ENCODE measurements around the gene NFATC2.

The NFATC2 gene

DNA sequence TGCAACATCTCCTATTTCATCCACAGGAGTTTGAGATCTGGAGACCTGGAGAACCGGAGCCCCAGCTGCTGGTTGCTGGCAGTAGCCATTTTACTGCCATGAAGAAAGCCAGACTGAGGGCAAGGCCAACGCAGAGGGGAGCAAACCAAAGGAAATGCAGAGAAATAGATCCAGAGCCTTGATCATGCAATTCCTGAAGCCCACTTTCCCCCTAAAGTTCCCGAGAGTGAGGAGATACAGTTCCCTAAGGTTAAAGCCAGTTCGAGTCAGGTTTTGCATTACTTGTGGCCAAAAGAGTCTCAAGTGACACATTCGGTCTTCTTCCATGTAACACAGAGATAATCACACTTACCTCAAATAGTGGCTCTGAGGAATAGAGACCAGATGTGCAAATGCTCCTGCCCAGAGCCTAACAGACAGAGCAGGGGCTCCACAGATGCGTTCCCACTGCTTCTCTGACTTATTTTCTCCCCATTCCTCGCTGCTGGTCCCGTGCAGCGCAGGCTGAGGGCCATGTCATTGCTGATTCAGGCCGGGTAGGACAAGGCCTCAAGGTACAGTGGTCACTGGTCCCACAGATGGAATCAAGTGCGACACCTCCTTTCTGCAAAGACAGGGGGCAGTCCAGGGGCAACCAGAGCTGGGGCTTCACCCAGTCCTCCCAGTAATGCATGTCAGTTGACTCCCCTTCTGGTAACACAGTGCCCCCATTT is 35.1 kb upstream of the NFATC2 start:
- Histone ChIP-seq H3K9me2 (replicated peaks; ENCODE audit: control insufficient read depth, low read length) (no peaks in the 10 kb centered on the region), H3F3A (ENCODE audit: control insufficient read depth, insufficient read depth) (no peaks in the 10 kb centered on the region), H3K4me1 (ENCODE audit: control insufficient read depth, low read length) (peaks cover 13% of the 10 kb centered on the region), H3K4me3 (ENCODE audit: low read length) (no peak overlapping the region), H3K27me3 (ENCODE audit: control insufficient read depth, low read length) (no peaks in the 10 kb centered on the region), H3K4me2 (ENCODE audit: low read length) (no peak overlapping the region), H3K36me3 (ENCODE audit: control insufficient read depth, low read length) (no peaks in the 10 kb centered on the region), H3K27ac (ENCODE audit: low read depth, low read length) (no peak overlapping the region), H4K20me1 (ENCODE audit: control insufficient read depth, insufficient read depth, low read depth, low read length) (no peaks in the 10 kb centered on the region), H3K79me2 (ENCODE audit: control insufficient read depth, low read length) (no peaks in the 10 kb centered on the region), H3K9me3 (ENCODE audit: control insufficient read depth, insufficient read depth, low read length) (no peaks in the 10 kb centered on the region)
- TF ChIP-seq, protein P1, sequence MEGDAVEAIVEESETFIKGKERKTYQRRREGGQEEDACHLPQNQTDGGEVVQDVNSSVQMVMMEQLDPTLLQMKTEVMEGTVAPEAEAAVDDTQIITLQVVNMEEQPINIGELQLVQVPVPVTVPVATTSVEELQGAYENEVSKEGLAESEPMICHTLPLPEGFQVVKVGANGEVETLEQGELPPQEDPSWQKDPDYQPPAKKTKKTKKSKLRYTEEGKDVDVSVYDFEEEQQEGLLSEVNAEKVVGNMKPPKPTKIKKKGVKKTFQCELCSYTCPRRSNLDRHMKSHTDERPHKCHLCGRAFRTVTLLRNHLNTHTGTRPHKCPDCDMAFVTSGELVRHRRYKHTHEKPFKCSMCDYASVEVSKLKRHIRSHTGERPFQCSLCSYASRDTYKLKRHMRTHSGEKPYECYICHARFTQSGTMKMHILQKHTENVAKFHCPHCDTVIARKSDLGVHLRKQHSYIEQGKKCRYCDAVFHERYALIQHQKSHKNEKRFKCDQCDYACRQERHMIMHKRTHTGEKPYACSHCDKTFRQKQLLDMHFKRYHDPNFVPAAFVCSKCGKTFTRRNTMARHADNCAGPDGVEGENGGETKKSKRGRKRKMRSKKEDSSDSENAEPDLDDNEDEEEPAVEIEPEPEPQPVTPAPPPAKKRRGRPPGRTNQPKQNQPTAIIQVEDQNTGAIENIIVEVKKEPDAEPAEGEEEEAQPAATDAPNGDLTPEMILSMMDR (IDR thresholded peaks at IDR 0.05; ENCODE audit: low read depth, low read length, poor library complexity, severe bottlenecking), result no peak
- TF ChIP-seq EZH2phosphoT487 (IDR thresholded peaks at IDR 0.05; ENCODE audit: borderline replicate concordance, low read length), result no peak

DNA sequence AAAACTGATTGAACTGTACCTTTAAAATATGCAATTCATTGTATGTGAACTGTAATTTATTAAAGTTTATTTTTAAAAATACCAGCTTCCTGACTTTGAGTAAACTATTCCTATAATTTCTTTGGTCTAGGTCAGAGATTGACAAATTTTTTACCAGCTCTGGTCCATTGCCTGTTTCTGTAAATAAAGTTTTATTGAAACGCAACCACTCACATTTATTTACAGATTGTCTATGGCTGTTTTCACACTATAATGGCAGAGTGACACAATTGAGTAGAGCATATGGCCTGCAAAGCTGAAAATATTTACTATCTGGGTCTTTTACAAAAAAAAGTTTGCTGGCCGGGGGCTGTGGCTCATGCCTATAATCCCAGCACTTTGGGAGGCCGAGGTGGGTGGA is 33.0 kb upstream of the NFATC2 start:
- TF ChIP-seq, protein P1 (IDR thresholded peaks at IDR 0.05; ENCODE audit: low read depth, low read length, poor library complexity, severe bottlenecking), result no peak
- no peak for TF ChIP-seq EZH2phosphoT487 (IDR thresholded peaks at IDR 0.05; ENCODE audit: borderline replicate concordance, low read length)
- Histone ChIP-seq H3K27ac (ENCODE audit: low read depth, low read length) (no peak overlapping the region), H3K36me3 (ENCODE audit: control insufficient read depth, low read length) (no peaks in the 10 kb centered on the region), H4K20me1 (ENCODE audit: control insufficient read depth, insufficient read depth, low read depth, low read length) (no peaks in the 10 kb centered on the region), H3K9me3 (ENCODE audit: control insufficient read depth, insufficient read depth, low read length) (no peaks in the 10 kb centered on the region), H3K4me1 (ENCODE audit: control insufficient read depth, low read length) (peaks cover under 1% of the 10 kb centered on the region), H3F3A (ENCODE audit: control insufficient read depth, insufficient read depth) (no peaks in the 10 kb centered on the region), H3K4me2 (ENCODE audit: low read length) (no peak overlapping the region), H3K27me3 (ENCODE audit: control insufficient read depth, low read length) (no peaks in the 10 kb centered on the region), H3K4me3 (ENCODE audit: low read length) (no peak overlapping the region), H3K79me2 (ENCODE audit: control insufficient read depth, low read length) (no peaks in the 10 kb centered on the region), H3K9me2 (replicated peaks; ENCODE audit: control insufficient read depth, low read length) (no peaks in the 10 kb centered on the region)

DNA sequence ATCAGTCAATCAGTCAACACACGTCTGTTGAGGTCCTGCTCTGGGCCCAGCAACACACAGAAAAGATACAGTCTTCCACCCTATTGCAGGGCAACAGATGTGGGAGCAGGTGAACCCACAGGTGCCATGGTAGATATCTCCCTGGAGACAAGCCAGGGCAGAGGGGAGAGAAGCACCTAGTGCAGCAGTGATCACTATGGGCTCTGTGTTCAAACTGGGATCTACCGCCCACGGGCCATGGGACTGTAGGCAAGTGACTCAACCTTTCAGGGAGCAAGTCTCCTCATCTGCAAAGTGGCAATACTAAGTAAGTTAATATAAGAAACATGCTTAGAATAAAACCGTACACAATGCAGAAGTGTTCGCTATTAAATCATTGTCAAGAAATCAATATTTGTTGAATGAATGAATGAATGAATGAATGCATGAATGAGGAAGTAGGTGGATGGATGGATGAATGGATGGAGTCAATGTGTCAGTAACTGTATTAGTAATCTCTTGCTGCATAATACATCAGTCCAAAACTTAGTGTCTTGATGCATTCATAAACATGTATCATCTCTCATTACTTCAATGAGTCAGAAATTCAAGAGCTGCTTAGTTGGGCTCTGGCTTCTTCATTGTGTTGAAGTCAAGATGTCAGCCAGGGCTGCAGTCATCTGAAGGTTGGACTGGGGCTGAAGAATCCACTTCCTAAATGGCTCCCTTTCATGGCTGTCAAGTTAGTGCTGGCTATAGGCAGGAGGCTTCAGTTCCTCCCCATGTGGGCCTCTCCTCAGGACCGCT is 31.9 kb upstream of the NFATC2 start:
- no peak for TF ChIP-seq EZH2phosphoT487 (IDR thresholded peaks at IDR 0.05; ENCODE audit: borderline replicate concordance, low read length)
- TF ChIP-seq, protein P1 (IDR thresholded peaks at IDR 0.05; ENCODE audit: low read depth, low read length, poor library complexity, severe bottlenecking), result no peak
- Histone ChIP-seq H3K79me2 (ENCODE audit: control insufficient read depth, low read length) (no peaks in the 10 kb centered on the region), H3K9me2 (replicated peaks; ENCODE audit: control insufficient read depth, low read length) (no peaks in the 10 kb centered on the region), H4K20me1 (ENCODE audit: control insufficient read depth, insufficient read depth, low read depth, low read length) (no peaks in the 10 kb centered on the region), H3F3A (ENCODE audit: control insufficient read depth, insufficient read depth) (no peaks in the 10 kb centered on the region), H3K27ac (ENCODE audit: low read depth, low read length) (no peak overlapping the region), H3K36me3 (ENCODE audit: control insufficient read depth, low read length) (no peaks in the 10 kb centered on the region), H3K4me3 (ENCODE audit: low read length) (no peak overlapping the region), H3K4me2 (ENCODE audit: low read length) (no peak overlapping the region), H3K4me1 (ENCODE audit: control insufficient read depth, low read length) (no peaks in the 10 kb centered on the region), H3K27me3 (ENCODE audit: control insufficient read depth, low read length) (no peaks in the 10 kb centered on the region), H3K9me3 (ENCODE audit: control insufficient read depth, insufficient read depth, low read length) (no peaks in the 10 kb centered on the region)

Data from DOHH2 (cell line).